LNCAP (cell line): ENCODE data around the gene CAMK2G.

Experiments used
- TF ChIP-seq, protein P1 (sequence below): fragments of 450-650 bp; IDR thresholded peaks from 2 replicates; pipeline ENCODE4 v1.5.1; 2017; ENCODE audit warnings: mild to moderate bottlenecking

Gene CAMK2G

DNA sequence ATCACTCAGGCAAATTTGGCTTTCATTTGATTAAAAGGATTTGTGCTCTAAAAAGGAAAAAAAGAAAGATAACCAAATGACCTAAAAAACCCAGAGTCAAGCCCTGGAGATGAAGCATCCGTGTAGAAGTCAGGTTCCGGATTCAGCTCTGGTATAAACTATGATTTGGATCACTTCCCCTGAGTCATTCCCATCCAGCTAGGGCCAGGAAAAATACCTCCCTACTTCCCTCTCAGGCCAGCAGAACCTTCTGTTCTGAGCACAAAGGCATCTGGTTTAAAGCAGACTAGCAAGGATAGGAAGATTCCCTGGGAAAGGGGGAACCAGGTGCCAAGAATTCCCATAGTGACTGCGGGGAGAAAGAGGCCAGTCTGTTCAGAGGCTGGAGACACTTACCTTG is 37.3 kb downstream of the CAMK2G start:
- TF ChIP-seq, protein P1, sequence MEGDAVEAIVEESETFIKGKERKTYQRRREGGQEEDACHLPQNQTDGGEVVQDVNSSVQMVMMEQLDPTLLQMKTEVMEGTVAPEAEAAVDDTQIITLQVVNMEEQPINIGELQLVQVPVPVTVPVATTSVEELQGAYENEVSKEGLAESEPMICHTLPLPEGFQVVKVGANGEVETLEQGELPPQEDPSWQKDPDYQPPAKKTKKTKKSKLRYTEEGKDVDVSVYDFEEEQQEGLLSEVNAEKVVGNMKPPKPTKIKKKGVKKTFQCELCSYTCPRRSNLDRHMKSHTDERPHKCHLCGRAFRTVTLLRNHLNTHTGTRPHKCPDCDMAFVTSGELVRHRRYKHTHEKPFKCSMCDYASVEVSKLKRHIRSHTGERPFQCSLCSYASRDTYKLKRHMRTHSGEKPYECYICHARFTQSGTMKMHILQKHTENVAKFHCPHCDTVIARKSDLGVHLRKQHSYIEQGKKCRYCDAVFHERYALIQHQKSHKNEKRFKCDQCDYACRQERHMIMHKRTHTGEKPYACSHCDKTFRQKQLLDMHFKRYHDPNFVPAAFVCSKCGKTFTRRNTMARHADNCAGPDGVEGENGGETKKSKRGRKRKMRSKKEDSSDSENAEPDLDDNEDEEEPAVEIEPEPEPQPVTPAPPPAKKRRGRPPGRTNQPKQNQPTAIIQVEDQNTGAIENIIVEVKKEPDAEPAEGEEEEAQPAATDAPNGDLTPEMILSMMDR, result no peak

DNA sequence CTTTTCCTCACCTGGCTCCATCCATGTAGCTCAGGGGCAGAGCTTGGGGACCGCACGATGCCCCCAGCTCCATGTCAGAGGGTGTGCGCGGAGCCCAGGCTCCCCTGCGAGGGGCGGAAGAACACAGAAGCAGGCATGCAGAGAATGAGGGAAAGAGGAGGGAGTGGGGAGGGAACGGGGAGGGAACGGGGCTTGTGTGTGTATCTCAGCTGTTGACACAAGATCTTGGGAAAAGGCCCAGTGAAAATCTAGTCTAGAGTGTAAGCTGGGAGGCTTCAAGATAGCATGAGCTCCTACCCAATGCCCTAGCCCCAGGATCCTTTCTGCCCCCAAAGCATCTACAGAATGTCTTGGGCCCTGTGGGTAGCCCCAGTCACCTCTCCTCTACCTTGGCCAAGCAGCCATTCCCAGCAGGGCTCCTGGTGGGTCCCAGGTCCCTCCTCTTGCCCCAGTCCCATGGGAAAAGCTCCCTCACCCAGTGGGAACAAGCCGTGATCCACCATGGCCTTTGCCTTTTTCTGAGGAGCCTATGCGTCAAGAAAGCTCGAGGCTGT is 37.9 kb downstream of the CAMK2G start:
- TF ChIP-seq, protein P1, result no peak

DNA sequence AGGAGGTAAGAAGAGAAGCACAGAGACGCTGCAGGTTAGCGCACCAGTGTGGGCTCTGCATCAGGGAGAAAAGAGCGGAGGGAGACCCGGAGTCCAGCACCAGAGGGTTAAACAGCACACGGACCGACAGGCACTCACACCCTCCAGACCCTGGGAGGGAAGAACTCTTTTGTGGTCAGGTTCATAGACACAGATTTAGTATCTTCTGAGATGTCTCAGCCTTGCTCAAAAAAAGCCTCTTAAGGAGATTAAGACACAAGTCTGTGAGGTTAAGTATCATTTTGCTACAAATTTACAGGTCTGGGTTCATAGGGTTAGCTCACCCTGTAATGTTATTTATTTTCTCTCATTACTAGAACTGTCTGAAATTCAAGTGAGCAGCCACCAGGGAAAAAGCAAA is 46.2 kb downstream of the CAMK2G start:
- TF ChIP-seq, protein P1, result no peak

DNA sequence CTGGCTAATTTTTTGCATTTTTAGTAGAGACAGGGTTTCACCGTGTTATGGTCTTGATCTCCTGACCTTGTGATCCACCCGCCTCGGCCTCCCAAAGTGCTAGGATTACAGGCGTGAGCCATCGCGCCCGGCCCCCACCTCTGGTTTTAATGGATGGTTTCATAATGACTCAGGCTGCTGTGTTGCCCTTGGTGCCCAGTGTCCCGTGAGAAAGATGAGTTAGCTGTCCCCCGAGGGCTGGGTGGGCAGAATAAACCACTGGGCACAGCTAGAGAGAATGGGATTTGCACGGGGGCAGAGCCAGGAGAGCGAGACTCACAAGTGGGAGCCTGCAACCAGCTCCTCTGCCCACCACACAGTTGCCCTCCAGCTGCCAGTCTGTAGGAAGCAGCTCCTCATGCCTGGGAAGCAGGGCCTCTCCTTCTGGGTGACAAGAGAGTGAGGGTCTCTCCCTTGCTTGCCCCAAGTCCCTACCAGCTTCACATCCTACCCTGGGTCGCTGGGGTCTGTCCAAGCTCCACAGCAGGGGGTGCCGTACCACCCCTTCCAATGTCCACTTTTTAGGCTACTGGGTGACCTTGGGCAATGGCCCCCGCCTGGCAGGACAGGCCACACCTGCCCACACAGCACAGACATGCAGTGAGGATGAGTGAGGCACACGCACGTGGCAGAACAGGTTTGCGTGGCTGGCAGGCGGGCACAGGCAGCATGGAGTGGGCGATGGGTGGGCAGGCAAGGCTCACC is 46.8 kb downstream of the CAMK2G start:
- TF ChIP-seq, protein P1, result no peak

DNA sequence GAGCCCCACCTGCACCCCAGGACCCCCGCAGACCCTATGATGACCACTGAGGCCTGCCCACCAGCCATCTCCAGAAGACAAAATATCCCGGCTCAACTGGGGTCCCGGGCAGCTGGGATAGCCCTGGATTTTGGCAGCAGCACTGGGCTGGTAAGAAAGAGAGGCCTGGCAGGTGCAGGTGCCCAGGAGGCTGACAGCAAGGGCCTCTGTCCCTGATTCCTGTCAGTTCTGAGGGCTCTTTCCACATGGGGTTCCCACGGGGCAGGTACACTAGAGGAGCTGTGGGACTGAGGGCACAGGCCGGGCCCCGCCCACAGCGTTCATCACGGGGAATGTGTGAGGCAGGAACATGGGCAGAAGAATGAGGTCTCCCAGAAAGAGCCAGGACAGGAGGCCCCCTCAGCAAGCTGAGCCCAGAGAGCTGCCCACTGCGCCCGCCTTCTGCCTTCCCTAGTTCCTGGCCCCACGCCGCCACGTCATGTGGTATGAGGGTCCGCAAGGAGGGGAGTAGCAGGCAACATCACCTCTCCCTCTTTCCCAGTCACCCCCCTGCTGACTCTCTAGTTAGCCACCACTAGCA is 50.1 kb downstream of the CAMK2G start:
- TF ChIP-seq, protein P1, result no peak

DNA sequence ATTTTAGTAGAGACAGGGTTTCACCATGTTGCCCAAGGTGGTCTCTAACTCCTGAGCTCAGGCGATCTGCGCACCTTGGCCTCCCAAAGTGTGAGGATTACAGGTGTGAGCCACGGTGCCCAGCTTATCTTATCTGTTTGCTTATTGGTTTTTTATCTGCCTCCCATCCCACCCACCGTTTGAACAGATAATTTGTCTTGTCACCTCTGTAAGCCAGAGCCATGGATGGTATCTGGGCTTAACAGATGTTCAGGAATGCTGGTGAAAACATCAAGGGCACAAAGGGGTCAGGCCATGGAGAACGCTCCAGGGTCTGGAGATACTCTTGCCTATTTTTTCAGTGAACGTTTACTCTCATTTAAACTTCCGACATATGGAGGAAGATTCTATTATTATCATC is 51.0 kb downstream of the CAMK2G start:
- TF ChIP-seq, protein P1, result no peak

DNA sequence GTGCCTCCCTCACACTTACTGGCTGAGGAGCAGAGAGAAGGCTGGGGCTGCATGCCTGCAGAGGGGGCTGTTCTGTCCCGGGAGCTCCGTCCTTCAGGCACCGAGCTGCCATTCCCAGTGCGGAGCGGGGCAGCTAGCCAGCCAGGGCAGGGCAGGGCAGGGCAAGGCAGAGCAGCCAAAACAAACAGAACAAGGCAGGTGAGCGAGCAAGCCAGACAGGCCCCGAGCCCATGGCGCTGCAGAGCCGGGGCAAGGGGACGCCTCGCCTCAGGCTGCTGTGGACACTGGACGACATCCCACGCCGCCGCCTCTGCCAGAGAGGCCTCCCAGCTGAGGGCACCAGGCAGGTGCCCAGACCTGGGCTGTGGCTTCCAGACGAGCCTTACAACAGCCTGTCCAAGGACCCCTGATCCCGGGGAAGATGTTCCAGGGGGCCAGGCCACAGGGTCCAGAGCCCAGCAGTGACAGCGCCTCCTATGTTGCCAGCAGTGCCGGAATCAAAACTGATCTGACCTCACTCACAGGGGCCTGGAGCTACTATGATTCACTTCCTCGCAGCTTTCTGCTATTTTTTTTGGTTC is 54.8 kb downstream of the CAMK2G start:
- TF ChIP-seq, protein P1, result peak; percentile 54
